Measurements from ENCODE around the gene RAB11FIP3.

The RAB11FIP3 gene

DNA sequence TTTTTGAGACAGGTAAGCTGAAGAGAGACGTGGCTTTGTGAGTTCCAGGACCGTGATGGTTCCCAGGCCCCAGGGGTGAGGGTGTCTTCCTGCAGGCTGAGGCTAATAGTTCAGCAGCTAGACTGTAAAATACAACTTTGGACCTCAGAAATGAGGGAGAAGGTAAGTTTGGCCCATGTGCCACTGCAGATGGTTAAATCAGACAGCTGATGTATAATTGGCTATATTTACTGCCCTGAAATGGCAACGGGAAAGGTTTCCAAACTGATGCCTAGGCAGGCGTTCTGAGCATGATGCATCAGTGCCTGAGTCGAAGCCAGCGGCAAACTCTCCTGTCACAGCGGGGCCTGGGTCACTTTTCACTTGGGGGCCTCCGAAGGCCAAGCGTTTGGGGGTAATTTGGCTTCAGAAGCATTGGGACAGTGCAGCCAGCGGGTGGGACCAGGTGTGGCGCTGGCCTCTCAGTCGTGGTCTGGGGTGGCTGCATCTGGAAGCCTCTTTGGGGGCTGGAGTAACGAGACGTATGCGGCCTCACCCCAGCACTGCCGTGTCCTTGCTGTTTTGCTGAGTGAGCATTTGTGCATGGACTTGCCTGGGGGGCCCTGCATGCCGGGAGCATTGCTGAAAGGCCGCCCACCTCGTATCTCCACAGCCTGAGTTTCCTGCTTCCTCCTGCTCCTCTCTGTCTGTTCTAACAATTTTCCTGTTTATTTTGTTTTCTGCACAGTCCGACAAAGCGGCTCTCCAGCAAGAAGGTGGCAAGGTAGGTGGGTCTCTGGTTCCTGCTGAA lies 70.8 kb downstream of the RAB11FIP3 start:
- Histone ChIP-seq H3K9ac (ENCODE audit: low read length) (no peak overlapping the region), H3K4me3 (ENCODE audit: low read length) (no peak overlapping the region), H3K4me2 (ENCODE audit: low read length) (no peak overlapping the region), H3K27ac (ENCODE audit: low read length) (no peak overlapping the region), H2AFZ (ENCODE audit: low read depth, low read length) (no peak overlapping the region), H3K79me2 (ENCODE audit: low read length) (no peaks in the 10 kb centered on the region), H4K20me1 (ENCODE audit: insufficient read depth, low read length) (no peaks in the 10 kb centered on the region), H3K9me3 (ENCODE audit: insufficient read depth, low read length) (no peaks in the 10 kb centered on the region), H3K4me1 (ENCODE audit: low read length) (no peaks in the 10 kb centered on the region), H3K36me3 (replicated peaks; ENCODE audit: low read depth, low read length) (no peaks in the 10 kb centered on the region), H3K27me3 (ENCODE audit: low read depth, low read length) (no peaks in the 10 kb centered on the region)
- TF ChIP-seq, protein P1, sequence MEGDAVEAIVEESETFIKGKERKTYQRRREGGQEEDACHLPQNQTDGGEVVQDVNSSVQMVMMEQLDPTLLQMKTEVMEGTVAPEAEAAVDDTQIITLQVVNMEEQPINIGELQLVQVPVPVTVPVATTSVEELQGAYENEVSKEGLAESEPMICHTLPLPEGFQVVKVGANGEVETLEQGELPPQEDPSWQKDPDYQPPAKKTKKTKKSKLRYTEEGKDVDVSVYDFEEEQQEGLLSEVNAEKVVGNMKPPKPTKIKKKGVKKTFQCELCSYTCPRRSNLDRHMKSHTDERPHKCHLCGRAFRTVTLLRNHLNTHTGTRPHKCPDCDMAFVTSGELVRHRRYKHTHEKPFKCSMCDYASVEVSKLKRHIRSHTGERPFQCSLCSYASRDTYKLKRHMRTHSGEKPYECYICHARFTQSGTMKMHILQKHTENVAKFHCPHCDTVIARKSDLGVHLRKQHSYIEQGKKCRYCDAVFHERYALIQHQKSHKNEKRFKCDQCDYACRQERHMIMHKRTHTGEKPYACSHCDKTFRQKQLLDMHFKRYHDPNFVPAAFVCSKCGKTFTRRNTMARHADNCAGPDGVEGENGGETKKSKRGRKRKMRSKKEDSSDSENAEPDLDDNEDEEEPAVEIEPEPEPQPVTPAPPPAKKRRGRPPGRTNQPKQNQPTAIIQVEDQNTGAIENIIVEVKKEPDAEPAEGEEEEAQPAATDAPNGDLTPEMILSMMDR (IDR thresholded peaks at IDR 0.05; ENCODE audit: low read depth, low read length), result no peak
- no peak for TF ChIP-seq EZH2phosphoT487 (IDR thresholded peaks at IDR 0.05; ENCODE audit: low read depth)

DNA sequence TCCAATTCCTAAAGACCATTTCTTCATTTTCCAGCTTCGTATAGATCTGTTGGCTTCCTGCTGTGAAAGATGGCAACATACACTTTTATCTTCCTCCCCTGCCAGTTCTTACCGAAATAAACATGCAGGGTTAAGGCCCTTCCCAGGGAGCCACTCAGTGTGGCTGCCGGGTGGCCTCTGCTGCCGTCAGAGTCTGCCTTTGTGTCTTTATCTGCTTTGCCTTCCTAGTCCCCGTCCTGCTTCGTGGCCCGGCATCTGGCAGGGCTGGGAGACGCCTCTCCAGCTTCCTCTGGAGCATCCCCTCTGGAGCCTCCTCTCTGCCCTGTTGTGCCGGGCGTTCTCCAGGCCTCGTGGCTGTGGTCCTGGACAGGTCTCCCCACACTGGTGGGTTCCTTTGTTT lies 71.8 kb downstream of the RAB11FIP3 start:
- Histone ChIP-seq H3K9ac (ENCODE audit: low read length) (no peak overlapping the region), H3K9me3 (ENCODE audit: insufficient read depth, low read length) (no peaks in the 10 kb centered on the region), H3K79me2 (ENCODE audit: low read length) (no peaks in the 10 kb centered on the region), H3K4me1 (ENCODE audit: low read length) (no peaks in the 10 kb centered on the region), H2AFZ (ENCODE audit: low read depth, low read length) (no peak overlapping the region), H3K4me2 (ENCODE audit: low read length) (no peak overlapping the region), H3K27ac (ENCODE audit: low read length) (no peak overlapping the region), H4K20me1 (ENCODE audit: insufficient read depth, low read length) (no peaks in the 10 kb centered on the region), H3K36me3 (replicated peaks; ENCODE audit: low read depth, low read length) (no peaks in the 10 kb centered on the region), H3K27me3 (ENCODE audit: low read depth, low read length) (no peaks in the 10 kb centered on the region), H3K4me3 (ENCODE audit: low read length) (no peak overlapping the region)
- TF ChIP-seq, protein P1 (IDR thresholded peaks at IDR 0.05; ENCODE audit: low read depth, low read length), result no peak

DNA sequence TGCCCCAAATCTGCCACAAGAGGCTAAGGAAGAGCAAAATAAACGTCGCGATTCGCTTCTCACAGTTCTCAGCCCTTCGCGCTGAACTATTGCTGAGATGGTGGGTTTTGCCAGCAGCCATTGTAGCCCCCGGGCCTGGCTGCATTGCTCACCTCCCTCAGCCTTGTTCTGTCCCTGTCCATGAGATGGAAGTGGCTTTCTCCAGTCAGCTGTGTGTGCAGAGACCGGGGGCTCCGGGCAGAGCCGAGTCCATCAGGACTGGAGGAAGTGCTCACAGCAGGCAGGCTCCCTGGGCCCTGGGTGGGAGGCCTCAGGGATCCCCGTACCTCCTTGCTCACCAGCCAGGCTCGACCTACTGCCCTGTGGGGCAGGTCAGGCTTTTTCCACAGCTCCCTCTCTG lies 74.5 kb downstream of the RAB11FIP3 start:
- no peaks in the 10 kb centered on the region for H3K79me2 ChIP-seq (ENCODE audit: low read length)
- H3K4me3 ChIP-seq (ENCODE audit: low read length), result no peak overlapping the region
- H3K27ac ChIP-seq (ENCODE audit: low read length), result no peak overlapping the region
- no peak overlapping the region for H2AFZ ChIP-seq (ENCODE audit: low read depth, low read length)
- no peaks in the 10 kb centered on the region for H3K4me1 ChIP-seq (ENCODE audit: low read length)
- no peaks in the 10 kb centered on the region for H3K9me3 ChIP-seq (ENCODE audit: insufficient read depth, low read length)
- no peaks in the 10 kb centered on the region for H3K27me3 ChIP-seq (ENCODE audit: low read depth, low read length)
- no peak overlapping the region for H3K4me2 ChIP-seq (ENCODE audit: low read length)
- no peak overlapping the region for H3K9ac ChIP-seq (ENCODE audit: low read length)
- H3K36me3 ChIP-seq (replicated peaks; ENCODE audit: low read depth, low read length), result no peaks in the 10 kb centered on the region
- no peaks in the 10 kb centered on the region for H4K20me1 ChIP-seq (ENCODE audit: insufficient read depth, low read length)
- TF ChIP-seq EZH2phosphoT487 (IDR thresholded peaks at IDR 0.05; ENCODE audit: low read depth), result no peak
- TF ChIP-seq, protein P1 (IDR thresholded peaks at IDR 0.05; ENCODE audit: low read depth, low read length), result no peak

DNA sequence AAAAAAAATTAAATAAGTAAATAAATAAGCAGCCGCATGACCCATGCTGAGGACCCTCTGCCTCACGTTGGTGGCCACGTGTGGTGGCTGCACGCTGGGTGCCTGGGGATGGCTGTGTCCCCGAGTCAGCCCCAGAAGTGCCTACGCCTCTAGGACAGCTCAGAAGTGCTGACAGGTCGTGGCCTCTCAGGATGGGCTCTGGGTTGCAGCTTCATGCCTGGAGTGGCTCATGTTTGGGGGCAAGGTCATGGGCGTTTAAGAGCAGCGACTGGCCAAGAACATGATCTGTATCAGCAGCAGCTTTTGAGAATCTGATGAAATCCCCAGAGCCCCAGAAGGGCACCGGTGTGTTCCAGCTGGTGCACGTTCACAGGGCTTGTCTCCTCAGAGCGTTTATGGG lies 75.3 kb downstream of the RAB11FIP3 start:
- Histone ChIP-seq H3K27ac (ENCODE audit: low read length) (no peak overlapping the region), H3K4me2 (ENCODE audit: low read length) (no peak overlapping the region), H2AFZ (ENCODE audit: low read depth, low read length) (no peak overlapping the region), H3K4me3 (ENCODE audit: low read length) (no peak overlapping the region), H3K9ac (ENCODE audit: low read length) (no peak overlapping the region), H3K9me3 (ENCODE audit: insufficient read depth, low read length) (no peaks in the 10 kb centered on the region), H4K20me1 (ENCODE audit: insufficient read depth, low read length) (no peaks in the 10 kb centered on the region), H3K36me3 (replicated peaks; ENCODE audit: low read depth, low read length) (no peaks in the 10 kb centered on the region), H3K4me1 (ENCODE audit: low read length) (no peaks in the 10 kb centered on the region), H3K27me3 (ENCODE audit: low read depth, low read length) (no peaks in the 10 kb centered on the region), H3K79me2 (ENCODE audit: low read length) (no peaks in the 10 kb centered on the region)
- TF ChIP-seq, protein P1 (IDR thresholded peaks at IDR 0.05; ENCODE audit: low read depth, low read length), result no peak
- TF ChIP-seq EZH2phosphoT487 (IDR thresholded peaks at IDR 0.05; ENCODE audit: low read depth), result no peak
